HG03469 (cell line): ENCODE results near the gene CORO6.

ENCODE experiments used
- ATAC-seq: cut with Tn5 transposase; IDR thresholded peaks from one replicate; pipeline ENCODE4 v1.9.1; 2021; ENCODE audit warnings: mild to moderate bottlenecking, moderate library complexity, moderate number of reproducible peaks; ENCODE audit not compliant: unreplicated experiment

Gene CORO6

GRCh38 chr17:29613856-29614255, 8.9 kb downstream of the CORO6 start:
- ATAC-seq = no peak

DNA sequence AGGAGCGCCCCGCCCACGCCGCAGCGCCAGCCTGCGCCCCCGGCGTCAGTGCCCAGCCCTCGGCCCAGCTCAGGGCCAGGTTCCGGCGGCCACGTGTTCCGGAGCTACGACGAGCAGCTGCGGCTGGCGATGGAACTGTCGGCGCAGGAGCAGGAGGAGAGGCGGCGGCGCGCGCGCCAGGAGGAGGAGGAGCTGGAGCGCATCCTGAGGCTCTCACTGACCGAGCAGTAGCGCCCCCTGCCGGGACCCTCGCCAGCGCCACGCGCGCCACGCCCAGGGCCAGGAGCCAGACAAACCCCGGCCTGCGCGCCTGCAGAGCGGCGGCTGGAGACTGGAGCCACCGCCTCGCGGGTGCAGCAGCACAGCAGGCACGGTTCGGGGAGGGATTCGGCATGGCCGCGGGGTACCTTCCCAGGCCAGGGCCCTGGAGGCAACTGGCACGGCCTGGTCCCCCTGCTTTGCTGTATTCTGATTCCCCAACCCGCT, 9.3 kb downstream of the CORO6 start:
- ATAC-seq = no peak

DNA sequence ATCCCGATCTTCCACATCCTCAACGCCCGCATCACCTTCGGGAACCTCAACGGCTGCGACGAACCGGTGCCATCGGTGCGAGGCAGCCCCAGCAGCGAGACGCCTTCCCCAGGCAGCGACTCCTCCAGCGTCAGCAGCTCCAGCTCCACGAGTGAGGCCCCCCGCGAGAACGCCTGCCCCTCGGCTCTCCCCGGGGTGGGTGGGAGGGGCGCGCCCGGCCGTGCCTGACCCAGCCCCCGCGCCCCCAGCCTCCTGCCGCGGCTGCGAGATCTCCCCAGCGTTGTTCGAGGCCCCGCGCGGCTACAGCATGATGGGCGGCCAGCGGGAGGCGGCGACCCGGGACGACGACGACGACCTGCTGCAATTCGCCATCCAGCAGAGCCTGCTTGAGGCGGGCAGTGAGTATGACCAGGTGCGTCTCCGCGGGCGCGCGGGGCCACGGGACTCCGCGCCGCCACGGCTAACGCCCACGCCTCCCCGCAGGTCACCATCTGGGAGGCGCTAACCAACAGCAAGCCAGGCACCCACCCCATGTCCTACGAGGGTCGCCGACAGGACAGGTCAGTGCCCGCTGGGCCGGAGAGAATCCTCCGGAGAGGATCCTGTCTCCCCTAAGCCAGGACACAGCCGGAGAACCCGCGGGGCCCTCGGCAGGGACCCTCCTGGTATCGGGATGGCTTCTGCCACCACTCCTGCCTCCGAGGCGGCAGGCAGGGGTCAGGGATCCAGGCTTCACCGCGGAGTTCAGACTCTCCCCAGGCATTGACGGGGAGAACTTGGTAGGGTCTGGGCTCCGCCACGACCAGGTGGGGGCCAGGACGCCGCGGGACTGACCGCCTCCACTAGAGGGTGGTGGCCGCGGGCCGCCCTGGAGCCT, 10.1 kb downstream of the CORO6 start:
- ATAC-seq = no peak

DNA sequence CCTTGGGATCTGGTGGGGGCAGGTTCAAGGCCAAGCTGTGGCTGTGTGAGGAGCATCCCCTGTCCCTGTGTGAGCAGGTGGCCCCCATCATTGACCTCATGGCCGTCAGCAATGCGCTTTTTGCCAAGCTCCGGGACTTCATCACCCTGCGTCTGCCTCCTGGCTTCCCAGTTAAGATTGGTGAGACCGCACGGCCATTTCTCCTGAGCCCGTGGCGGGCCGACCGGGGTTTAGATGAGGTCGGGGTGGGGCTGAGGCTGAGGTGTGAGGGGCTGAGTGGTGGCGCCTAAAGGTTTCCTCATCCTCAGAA, 10.7 kb downstream of the CORO6 start:
- no peak for ATAC-seq

- no peak for ATAC-seq
Observed at GRCh38 chr17:29611351-29612093, 11.2 kb downstream of the CORO6 start.

DNA sequence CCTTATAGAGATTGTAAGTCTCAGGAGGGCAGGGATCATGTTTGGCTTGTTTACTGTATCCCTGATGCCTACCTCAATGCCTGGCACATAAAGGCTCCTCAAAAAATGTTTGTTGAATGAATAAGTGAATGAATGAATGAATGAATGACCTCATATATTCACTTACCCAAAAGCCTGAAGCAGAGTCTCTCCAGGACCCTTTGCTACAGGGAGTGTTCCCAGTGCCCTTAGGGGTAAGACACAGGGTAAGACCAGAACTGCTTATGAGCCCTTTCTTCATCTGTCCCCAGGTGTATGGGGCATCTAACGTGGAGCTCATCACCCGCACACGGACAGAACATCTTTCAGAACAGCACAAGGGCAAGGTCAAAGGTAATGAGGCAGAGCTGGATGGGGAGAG, 12.3 kb downstream of the CORO6 start:
- no peak for ATAC-seq

GRCh38 chr17:29608986-29609385, 13.7 kb downstream of the CORO6 start:
- ATAC-seq = no peak

- ATAC-seq = no peak
Observed at GRCh38 chr17:29607557-29608195, 15.0 kb downstream of the CORO6 start.

DNA sequence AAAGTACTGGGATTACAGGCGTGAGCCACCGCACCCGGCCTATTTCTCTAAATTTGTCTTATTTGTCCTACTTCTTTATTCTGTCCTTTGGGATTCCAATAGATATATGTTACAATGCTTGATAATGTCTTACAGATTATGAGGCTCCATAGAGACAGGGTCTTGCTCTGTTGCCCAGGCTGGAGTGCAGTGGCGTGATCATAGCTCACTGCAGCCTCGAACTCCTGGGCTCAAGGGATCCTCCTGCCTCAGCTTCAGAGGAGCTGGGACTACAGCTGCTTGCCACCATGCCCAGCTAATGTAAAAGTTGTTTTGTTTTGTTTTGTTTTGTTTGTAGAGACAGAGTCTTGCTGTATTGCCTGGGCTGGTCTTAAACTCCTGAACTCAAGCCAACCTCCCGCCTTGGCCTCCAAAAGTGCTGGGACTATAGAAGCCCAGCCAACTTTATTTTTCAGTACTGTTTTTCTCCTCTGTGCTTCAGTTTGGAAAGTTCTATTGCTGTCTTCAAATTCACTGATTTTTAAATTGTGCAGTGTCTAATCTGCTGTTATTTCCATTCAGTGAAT, 19.5 kb downstream of the CORO6 start:
- ATAC-seq = no peak

DNA sequence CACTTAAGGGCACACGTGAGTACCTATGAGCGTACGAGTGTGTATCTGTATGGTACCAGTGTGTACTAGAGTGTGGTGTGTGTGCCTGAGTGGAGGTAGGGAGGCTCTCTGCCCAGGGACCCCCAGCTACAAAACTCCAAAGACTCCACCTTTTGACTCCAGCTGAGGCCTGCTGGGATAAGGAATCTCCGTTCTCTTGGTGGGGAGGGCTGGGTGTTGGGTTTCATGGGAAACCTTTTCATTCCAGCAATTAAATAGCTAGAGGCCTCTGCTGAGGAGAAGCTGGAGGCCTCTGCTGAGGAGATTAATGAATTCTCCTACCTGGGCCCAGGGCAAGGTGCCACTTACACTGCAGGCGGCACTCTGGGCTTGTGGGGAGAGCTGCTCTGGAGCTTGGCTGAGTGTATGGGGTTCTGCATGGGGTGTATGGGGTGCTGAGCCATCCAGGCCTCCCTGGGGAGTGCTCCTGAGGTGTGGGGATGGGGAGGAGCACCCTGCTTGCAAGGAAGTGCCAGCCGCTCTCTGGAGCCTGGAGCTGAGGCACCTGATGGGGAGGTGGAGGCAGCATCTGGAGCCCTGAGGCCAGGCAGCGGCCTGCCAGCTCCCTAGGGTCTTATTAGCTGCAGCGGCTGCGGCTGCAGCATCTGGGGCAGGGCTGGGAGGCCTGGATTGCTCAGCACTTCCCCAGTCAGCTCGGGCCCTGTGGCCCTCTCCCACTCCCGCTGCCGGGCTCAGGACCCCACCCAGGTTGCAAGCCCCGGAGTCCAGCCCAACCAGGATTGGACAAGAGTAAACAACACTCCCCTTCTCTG, 25.1 kb downstream of the CORO6 start:
- no peak for ATAC-seq

DNA sequence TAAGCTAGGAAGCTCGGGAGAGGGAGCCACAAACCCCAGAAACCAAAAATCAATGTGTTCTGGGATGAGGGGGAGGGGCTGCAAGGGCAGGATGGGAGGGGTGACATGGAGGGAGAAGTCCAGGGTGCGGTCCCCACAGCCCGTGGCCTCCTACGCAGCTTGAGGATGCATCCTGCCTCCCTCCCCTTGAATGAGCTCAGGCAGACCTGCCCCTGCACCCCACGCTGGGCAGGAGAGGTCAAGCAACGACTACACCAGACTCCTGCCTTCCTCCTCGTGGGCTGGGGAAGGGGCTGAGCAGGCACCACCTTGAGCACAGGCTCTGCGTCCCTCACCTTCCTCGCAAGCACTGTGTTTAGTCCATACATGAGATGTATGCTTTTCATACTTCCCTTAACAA, 25.9 kb downstream of the CORO6 start:
- ATAC-seq = no peak

GRCh38 chr17:29595943-29596774, 26.6 kb downstream of the CORO6 start:
- no peak for ATAC-seq

DNA sequence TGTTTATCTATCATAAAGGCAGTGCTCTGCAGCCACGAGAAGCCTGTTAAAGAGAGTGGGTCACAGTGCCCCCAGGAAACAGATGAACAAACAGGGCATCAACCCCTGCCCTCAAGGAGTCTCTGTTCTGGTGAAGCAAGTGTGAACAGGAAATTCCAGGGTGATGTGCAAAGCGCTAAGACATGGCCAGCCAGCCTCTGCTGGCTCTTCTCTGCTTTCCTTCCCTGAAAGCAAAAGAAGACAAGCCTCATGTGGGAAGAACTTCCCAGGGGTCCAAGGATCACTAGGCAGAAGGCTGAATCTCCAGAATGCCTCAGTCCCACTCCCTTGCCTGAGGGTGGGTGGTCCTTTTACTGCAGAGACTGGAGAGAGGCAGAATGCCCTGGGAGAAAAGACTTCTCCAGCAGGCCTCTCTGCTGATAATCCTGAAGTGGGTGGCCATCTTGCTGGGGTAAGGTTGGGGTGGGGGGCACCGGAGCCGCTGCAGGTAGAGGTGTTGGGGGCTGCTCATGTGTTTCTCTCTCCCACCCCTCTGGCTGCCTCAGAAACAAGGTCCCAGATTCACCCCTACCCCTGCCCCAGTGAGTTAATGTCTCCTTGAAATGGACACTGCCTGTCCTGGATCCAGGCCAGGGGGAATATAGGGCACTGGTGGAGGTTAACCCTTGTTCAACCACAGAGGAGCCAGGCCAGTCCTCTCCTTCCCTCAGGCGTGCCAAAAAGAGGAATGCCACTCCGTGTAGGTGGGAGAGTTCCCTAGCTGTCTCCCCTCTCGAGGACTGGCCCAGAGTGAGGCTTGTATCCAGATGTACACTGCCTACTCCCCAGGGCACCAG, 27.4 kb downstream of the CORO6 start:
- no peak for ATAC-seq

GRCh38 chr17:29594519-29595090, 28.1 kb downstream of the CORO6 start:
- ATAC-seq = no peak

GRCh38 chr17:29593591-29594518, 28.9 kb downstream of the CORO6 start:
- ATAC-seq = no peak

DNA sequence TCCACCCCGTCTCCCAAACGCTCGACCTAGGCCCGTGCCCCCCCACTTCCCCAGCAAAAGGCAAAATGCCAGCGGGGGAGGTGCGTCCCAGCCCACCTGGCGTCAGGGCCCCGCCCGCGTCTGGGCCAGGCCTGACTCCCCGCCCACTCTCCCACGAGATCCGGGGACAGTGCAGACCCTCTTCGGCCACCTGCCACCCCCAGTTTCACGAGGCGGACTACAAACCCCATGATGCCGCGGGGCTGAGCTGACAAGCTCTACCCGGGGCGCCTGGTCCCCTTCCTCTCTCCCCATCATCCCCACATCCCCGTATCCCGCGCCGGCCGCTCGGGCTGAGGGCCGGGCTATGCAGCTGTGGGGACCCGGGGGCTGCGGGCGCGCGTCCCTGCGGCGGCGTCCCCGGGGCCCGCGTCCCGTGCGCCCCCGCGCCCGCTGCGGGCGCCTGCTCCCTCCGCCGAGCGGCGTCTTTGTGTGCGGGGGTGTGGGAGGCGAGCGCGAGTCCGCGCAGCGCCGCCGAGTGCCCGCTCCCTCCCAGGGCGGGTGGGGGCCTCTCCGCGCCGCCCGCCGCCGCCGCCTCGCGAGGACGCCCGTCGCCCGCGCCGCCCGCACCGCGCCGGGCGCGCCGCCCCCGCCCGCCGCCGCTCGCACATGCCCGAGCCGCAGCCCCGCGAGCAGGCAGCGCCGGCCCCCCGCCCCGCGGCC, 29.7 kb downstream of the CORO6 start, which contains the start of gene ANKRD13B:
Gene ANKRD13B, plus strand, starts transcription at position 283 of the 702 bp plus-strand sequence. CDS start 490 bp downstream, outside the sequence.
- no peak for ATAC-seq
